Skin of body (tissue), 2 donors: ENCODE data around the gene CCNB3. TPM values are rescaled to one million over a fixed set of nuclear protein-coding genes. Genes with fewer than 3 reads are reported as not detected.
"Not testable (repeated sequence)": the region's sequence is repeated elsewhere in the genome, so short reads cannot be mapped to it uniquely, and the experiment has no call there.

Experiments used
- DNase-seq: peaks from one replicate; lab custom pipeline; 2025; lab: John Stamatoyannopoulos, UW
- total RNA-seq: library from RNA; depleted of rRNA; stranded (reverse); fragments of >200 nt; gene quantifications from one replicate; pipeline ENCODE4 v1.2.3, GENCODE V29; 2014

The CCNB3 gene
- total RNA-seq: 0.39 TPM

DNA sequence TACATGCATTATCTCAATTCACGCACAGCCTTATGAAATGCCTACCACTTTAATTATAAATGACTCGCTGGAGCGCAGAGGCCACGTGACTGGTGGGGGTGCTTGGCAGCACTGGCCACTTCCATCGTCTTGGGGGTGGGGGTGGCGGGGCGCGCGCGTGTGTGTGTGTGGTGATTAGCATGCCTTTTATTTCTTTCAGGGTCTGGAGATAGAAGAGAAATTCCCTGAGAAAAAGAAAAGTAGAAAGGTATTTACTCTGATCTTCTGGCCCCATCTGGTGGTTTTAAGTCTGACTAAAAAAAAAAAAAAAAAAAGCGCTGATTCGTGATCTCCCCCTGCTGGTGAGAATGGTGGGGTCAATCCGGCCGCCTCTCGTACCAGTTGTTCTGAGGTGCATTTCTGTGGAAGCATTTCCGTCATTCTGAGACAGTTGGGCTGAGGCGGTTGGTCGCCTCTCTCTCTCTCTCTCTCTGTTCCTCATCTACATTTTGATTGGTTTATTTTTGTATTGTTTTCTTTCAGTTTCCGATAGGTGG lies at the start of gene CCNB3:
Gene CCNB3 (plus strand): TSS at position 402 of the 536 bp plus-strand sequence. CDS start 80,399 bp downstream, outside the sequence.
- peak; percentile 58 for DNase-seq

DNA sequence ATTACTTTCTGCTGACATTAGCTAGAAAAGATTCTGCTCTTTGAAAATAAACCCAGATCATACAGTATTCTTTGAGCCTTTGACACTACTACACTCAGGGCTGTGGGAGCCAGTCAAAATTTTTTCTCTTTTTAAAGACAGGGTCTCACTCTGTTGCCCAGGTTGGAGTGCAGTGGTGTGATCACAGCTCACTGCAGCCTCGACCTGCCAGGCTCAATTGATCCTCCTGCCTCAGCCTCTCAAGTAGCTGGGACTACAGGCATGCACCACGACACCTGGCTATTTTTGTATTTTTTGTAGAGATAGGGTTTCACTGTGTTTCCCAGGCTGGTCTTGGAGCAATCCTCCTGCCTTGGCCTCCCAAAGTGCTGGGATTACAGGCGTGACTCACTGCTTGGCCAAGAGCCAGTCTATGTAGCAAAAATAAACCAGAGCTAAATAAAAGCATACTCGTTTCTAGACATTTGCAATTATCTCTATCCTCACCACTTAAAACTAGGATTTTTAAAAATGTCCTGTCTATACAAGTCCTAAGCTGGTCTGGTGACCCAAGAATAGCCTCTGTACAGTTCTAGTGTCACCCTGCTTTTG lies 46.9 kb upstream of the CCNB3 start:
- DNase-seq: no peak

- no peak for DNase-seq
Observed at GRCh38 chrX:50158593-50158992, 46.0 kb upstream of the CCNB3 start.

GRCh38 chrX:50161127-50161526 lies 43.4 kb upstream of the CCNB3 start:
- no peak for DNase-seq

GRCh38 chrX:50165727-50166126 lies 38.8 kb upstream of the CCNB3 start:
- no peak for DNase-seq

DNA sequence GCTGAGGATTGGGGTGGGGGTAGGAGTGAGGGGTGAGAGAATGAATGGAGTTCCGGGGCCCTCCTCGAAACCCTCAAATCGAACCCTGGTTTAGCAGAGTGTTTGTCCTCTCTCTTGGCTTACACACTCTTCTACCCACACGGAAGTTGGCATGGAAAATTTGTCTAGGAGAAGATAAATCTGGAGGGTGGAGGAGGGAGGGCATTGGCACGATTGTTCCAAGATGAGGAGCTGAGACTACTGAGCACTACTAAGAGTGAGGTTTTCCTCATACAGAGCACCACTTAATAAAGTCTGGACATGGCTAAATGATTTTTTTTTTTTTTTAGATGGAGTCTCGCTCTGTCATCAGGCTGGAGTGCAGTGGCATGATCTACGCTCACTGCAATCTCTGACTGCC lies 37.2 kb upstream of the CCNB3 start:
- DNase-seq: no peak

GRCh38 chrX:50168241-50168687 lies 36.3 kb upstream of the CCNB3 start:
- DNase-seq: no peak

GRCh38 chrX:50169717-50170116 lies 34.8 kb upstream of the CCNB3 start:
- no peak for DNase-seq

- no peak for DNase-seq
Observed at GRCh38 chrX:50180073-50180940, 24.3 kb upstream of the CCNB3 start.

GRCh38 chrX:50183891-50184290 lies 20.7 kb upstream of the CCNB3 start:
- DNase-seq: no peak

DNA sequence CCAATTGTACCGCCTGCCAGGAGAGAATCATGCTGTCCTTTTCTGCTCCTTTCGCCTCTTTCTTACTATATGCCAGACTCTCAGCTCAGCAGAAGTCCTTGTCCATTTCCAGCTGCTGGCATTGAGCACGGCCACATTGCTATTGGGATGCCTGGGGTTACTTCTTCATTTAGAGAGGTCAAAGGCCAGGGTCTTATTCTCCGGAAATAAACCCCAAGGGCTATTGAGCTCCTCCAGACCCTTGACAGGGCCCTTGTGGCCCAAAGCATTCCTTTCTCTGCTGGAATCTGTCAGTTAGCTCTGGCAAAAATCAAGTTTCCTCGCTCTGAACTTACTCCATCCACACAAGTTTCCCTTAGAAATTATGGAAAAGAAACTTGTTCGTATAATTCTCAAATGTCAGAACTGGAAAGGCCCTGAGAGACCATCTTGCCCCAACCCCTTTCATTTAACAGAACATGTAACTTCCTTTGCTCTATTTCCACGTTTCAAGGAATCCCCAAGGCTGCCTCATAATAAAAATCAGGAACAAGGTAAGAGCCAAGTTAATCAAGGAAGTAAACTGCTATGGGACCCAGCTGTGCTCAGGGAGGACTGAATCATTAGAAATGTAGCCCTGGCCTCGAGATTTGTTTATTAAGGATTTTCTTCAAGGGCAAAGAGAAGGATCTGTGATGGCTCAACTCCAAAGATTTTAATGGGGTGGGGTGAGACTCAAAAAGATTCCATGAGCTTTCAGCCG lies 15.5 kb upstream of the CCNB3 start:
- DNase-seq: no peak

DNA sequence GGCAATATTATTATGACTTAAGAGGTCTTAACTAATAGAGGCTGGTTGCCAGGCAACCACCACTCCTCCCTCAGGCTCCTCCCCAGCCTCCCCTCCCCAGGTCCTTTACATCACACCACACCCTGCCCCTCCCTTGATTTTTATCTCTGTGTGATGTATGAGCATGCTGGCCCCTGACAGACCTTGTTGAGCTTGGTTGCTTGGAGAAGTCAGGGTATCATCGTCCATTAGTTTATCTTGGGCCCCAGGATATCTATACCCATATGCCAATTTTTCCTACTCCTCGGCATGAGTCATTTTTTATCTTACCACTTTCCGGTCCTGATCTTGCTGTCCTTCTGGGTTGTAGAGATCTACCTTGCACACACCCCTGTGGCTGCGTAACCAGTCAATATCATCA lies 6.2 kb upstream of the CCNB3 start:
- DNase-seq: no peak

DNA sequence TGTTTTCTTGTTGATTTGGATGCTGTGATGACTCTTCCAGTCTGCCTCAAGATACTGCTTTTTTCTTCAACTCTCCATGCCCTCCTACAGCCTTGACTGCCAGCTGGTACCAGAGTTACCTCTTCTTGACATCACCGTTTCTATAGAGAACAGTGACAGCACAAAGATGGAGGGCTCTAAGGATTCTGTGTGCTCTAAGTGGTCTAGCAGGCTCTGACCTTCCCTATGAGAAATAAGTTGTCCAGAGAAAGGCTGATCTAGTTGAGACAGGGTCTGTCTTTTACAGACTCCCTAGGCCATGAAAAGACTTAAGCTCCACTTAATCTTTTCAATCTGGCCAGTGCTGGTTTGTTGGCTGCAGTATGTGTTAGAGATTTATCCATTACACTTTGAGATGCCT lies 3.7 kb upstream of the CCNB3 start, which contains the start of gene AKAP4:
Gene AKAP4 (minus strand): TSS at position 101 of the 400 bp plus-strand sequence. CDS start 118 bp downstream, outside the sequence.
- DNase-seq: no peak

DNA sequence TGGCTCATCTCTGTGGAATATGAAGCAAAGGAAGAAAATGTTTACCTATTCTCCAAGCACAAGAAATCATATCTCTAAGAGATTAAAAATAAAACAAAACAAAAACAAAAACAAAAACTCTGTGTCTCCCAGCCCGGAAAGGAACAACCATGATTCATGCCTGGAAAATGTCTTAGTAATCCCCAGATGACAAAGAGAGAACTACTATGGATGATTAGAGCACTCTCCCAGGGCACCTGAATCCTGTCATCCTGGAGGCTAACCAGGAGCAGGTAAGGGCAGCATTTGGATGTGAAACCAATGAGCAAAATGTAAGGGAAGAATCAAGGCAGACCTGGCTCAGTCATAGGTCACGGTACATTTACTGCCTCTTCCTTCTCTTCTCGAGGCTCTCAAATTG lies 2.0 kb upstream of the CCNB3 start:
- DNase-seq: no peak

- DNase-seq: no peak
Observed at GRCh38 chrX:50206753-50207152, 2.2 kb downstream of the CCNB3 start.

DNA sequence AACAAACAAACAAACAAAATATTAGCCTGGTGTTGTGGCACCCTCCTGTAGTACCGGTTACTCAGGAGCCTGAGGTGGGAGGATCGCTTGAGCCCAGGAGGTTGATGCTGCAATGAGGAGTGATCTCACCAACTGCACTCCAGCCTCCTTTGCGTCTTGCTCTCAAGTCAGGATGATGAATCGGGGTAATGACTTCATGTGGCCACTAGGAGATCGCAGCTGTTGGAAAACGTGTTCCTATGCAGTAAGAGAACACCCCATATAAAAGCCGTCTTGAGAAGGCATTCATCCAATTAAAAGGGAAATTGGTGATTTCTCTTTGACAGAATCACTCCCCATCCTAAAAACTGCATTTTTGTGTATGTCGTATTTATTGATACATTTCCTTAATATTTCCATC lies 6.9 kb downstream of the CCNB3 start:
- DNase-seq: no peak

- DNase-seq: no peak
Observed at GRCh38 chrX:50281253-50281652, 76.7 kb downstream of the CCNB3 start.

DNA sequence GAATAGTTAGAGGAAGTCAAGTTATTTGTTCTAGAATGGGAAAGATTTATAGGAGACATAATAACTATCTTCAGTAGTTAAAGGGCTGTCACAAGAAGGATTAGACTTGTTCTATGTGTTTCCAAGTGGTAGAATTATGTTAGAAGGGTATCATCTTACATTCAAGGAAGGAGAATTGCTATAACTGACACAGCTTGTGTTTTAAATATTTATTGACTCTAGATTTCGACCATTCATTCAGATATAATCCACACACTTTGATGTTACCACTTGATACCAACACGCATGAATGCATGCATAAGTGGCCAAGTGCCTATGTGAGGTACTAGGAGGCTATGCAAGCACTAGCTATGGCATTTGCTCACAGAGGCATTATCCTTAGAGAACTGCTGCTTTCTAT lies 122.7 kb downstream of the CCNB3 start:
- DNase-seq: no peak

DNA sequence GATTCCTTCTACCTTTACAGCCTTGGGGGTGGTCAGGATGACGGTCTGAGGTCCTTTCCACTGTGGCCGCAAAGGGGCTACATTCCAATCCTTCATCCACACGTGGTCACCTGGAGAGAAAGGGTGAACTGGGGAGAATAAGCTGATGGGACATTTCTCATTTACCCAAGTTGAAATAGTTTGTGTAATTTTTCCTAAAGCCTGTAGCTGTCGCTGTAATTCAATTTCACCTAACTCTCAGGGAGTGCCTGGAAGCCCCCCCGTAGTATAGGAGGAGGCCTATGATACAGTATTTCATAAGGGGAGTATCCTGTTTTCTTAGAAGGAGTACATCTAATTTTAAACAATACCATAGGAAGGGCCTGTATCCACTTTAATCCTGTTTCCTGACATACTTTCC lies 128.1 kb downstream of the CCNB3 start:
- not testable (repeated sequence) for DNase-seq

GRCh38 chrX:50333308-50333707 lies 128.7 kb downstream of the CCNB3 start:
- no peak for DNase-seq

DNA sequence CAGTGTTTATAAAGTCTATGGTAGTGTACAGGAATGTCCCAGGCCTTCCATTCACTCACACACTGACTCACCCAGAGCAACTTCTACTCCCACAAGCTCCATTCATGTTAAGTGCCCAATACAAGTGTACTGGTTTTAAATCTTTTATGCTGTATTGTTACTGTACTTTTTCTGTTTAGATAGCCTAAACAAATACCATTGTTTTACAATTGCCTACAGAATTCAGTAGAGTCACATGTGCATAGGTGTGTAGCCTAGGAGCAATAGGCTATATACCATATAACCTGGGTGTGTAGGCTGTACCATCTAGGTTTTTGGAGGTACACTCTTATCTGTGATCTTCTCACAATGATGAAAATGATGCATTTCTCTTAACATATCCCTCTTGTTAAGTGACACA lies 139.4 kb downstream of the CCNB3 start:
- DNase-seq: no peak

- DNase-seq: no peak
Observed at GRCh38 chrX:50372966-50373365, 168.4 kb downstream of the CCNB3 start.
